BJ (cell line): Measurements from ENCODE around the gene AIP. TPM values are rescaled to one million over a fixed set of nuclear protein-coding genes. Genes with fewer than 3 reads are reported as not detected.
A peak's percentile ranks its signal among the peaks of the same experiment; 100 is the strongest.
"Not testable (repeated sequence)": the region's sequence is repeated elsewhere in the genome, so short reads cannot be mapped to it uniquely, and the experiment has no call there.

ENCODE experiments used
- CTCF ChIA-PET: fragments of 350-600 bp; formaldehyde crosslinking; extraction: SDS; loops from one replicate; lab custom pipeline; 2021; ENCODE audit warnings: antibody characterized with exemption, inconsistent platforms; lab: Yijun Ruan, JAX
- POLR2A ChIA-PET: fragments of 300-600 bp; sonication (Branson Sonifier 250); formaldehyde crosslinking; extraction: SDS; loops from one replicate; lab custom pipeline; 2021; ENCODE audit warnings: antibody characterized with exemption; lab: Charles Lee
- DNase-seq: peaks from one replicate; pipeline ENCODE4 v3.0.0-alpha.2; 2011; ENCODE audit warnings: low read depth
- H3K27me3 ChIP-seq: 2 replicates; pipeline ENCODE4 v1.6.0; 2011; ENCODE audit warnings: low read length; ENCODE audit not compliant: control insufficient read depth, insufficient read depth
- H3K36me3 ChIP-seq: 2 replicates; pipeline ENCODE4 v1.5.1; 2011; ENCODE audit warnings: low read length; ENCODE audit not compliant: control insufficient read depth, insufficient read depth
- H3K4me3 ChIP-seq: 2 replicates; pipeline ENCODE4 v1.5.1; 2011; ENCODE audit warnings: low read depth, mild to moderate bottlenecking, control low read depth, low read length
- polyA plus RNA-seq: library from polyadenylated mRNA; depleted of rRNA; stranded (reverse); fragments of >200 nt; gene quantifications from 2 replicates; pipeline ENCODE4 v1.2.3, GENCODE V29; 2011
- TF ChIP-seq, protein P1 (sequence below): IDR thresholded peaks from 2 replicates; pipeline ENCODE4 v1.5.1; 2011; ENCODE audit warnings: low read depth, mild to moderate bottlenecking, control low read depth, inconsistent platforms, low read length, moderate library complexity; ENCODE audit not compliant: insufficient read depth

The AIP gene
- polyA plus RNA-seq, 1 experiment = 133 TPM

DNA sequence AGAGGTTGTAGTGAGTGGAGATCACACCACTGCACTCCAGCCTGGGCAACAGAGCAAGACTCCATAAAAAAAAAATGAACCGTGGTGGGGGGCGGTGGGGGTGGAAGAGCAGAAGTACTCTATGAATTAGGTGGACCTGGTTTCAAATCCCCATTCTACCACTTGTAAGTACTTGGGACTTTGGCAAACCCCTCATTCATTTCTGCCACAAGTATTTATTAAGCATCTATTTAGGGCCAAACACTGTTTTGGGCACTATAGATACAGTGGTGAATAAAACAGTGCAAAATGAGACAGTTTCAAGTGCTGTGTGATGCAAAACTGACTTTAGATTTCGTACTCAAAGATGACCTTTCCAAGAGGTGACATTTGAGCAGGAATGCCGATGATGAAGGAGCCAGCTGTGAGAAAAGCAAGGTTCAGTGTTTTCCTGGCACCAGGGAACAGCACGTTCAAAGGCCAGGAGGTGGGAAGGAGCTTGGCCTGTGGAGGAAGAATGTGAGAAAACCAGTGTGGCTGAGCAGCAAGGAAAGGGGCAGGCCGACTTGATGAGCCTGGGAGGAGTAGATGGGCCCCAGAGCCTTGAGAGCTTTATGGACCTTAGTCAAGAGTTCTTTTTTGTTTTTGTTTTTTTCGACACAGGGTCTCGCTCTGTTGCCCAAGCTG is 12.4 kb upstream of the AIP start:
- H3K27me3 ChIP-seq = no peaks in the 10 kb centered on the region
- H3K36me3 ChIP-seq = no peaks in the 10 kb centered on the region; the same call in 1 of the 2 replicates
- no peak for DNase-seq
- no peak overlapping the region for H3K4me3 ChIP-seq
- ChIA-PET CTCF (interaction anchor here (1.1 to 1.5 kb wide), 2 partner anchors 72 to 81 kb away, joined by 3 read pairs; no protein-coding TSS in a partner anchor), POLR2A (no interaction called here)
- TF ChIP-seq, protein P1, sequence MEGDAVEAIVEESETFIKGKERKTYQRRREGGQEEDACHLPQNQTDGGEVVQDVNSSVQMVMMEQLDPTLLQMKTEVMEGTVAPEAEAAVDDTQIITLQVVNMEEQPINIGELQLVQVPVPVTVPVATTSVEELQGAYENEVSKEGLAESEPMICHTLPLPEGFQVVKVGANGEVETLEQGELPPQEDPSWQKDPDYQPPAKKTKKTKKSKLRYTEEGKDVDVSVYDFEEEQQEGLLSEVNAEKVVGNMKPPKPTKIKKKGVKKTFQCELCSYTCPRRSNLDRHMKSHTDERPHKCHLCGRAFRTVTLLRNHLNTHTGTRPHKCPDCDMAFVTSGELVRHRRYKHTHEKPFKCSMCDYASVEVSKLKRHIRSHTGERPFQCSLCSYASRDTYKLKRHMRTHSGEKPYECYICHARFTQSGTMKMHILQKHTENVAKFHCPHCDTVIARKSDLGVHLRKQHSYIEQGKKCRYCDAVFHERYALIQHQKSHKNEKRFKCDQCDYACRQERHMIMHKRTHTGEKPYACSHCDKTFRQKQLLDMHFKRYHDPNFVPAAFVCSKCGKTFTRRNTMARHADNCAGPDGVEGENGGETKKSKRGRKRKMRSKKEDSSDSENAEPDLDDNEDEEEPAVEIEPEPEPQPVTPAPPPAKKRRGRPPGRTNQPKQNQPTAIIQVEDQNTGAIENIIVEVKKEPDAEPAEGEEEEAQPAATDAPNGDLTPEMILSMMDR = no peak

DNA sequence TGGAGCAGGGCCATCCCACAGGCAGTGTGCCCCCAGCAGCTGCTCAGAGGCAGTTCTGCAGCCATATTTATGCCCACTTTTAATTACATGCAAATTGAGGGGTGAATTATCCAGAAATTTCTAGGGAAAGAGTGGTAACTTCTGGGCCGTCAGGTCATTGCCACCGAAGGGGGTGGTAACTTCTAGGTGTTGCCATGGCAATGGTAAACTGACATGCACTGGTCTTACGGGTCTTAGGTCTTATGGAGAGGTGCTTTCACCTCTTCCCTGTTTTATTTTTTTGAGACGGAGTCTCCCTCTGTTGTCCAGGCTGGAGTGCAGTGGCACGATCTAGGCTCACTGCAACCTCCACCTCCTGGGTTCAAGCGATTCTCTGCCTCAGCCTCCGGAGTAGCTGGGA is 9.9 kb upstream of the AIP start:
- Histone ChIP-seq H3K27me3 (no peaks in the 10 kb centered on the region), H3K4me3 (no peak overlapping the region), H3K36me3 (no peaks in the 10 kb centered on the region)
- TF ChIP-seq, protein P1 = no peak
- ChIA-PET POLR2A (no interaction called here), CTCF (no interaction called here)
- DNase-seq = no peak

DNA sequence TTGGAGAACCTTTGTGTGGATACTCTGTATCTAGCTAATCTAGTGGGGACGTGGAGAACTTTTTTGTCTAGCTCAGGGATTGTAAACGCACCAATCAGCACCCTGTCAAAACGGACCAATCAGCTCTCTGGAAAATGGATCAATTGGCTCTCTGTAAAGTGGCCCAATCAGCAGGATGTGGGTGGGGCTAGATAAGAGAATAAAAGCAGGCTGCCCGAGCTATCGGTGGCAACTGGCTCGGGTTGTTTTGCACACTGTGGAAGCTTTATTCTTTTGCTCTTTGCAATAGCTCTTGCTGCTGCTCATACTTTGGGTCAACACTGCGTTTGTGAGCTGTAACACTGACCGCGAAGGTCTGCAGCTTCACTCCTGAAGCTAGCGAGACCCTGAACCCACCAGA is 6.1 kb upstream of the AIP start:
- DNase-seq, H3K36me3 ChIP-seq, H3K4me3 ChIP-seq, POLR2A ChIA-PET, H3K27me3 ChIP-seq: not testable (repeated sequence)
- CTCF ChIA-PET = interaction anchor here (0.6 to 0.9 kb wide), 2 partner anchors 125 to 129 kb away, joined by 4 read pairs; no protein-coding TSS in a partner anchor

DNA sequence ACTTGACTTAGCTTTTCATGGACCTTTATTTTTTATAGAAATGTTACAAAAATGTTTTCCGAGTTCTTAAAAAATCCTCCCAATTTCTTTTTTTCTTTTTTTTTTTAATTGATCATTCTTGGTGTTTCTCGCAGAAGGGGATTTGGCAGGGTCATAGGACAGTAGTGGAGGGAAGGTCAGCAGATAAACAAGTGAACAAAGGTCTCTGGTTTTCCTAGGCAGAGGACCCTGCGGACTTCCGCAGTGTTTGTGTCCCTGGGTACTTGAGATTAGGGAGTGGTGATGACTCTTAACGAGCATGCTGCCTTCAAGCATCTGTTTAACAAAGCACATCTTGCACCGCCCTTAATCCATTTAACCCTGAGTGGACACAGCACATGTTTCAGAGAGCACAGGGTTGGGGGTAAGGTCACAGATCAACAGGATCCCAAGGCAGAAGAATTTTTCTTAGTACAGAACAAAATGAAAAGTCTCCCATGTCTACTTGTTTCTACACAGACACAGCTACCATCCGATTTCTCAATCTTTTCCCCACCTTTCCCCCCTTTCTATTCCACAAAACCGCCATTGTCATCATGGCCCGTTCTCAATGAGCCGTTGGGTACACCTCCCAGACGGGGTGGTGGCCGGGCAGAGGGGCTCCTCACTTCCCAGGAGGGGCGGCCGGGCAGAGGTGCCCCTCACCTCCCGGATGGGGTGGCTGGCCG is 5.3 kb upstream of the AIP start:
- H3K27me3 ChIP-seq, DNase-seq, H3K36me3 ChIP-seq, H3K4me3 ChIP-seq, POLR2A ChIA-PET: not testable (repeated sequence)
- CTCF ChIA-PET = interaction anchor here (0.6 kb wide), 1 partner anchor 130 kb away, joined by 4 read pairs; no protein-coding TSS in a partner anchor

DNA sequence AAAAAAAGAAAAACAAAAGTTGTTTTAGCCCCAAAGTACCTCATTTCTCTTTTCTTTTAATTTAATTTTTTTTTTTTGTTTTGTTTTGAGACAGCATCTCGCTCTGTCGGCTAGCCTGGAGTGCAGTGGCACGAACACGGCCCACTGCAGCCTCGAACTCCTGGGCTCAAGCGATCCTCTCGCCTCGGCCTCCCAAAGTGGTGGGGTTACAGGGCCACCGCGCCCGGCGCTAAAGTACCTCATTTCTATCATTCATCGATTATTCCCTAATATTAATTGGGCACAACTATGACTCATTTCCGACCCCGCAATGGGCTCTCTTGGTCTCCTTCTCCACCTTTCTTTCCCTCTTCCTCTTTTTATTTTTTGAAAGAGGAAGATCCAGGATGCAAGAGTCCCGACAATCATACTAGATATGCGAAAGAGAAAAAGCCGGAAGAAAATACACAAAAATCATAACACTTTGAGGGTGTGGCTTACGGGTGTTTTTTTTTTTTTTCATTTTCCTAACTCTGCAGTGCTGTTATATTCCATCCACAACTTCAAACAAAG is 475 bp upstream of the AIP start:
- POLR2A ChIA-PET = no interaction called here
- CTCF ChIA-PET = interaction anchor here (0.6 kb wide), 1 partner anchor 14 kb away, joined by 3 read pairs; no protein-coding TSS in a partner anchor
- TF ChIP-seq, protein P1 = no peak
- H3K36me3 ChIP-seq = 0 out of 2 replicates have a peak, but pooled peaks cover 1% of the 10 kb centered on the region
- H3K4me3 ChIP-seq = peak overlapping the region; percentile 70
- DNase-seq = no peak
- no peaks in the 10 kb centered on the region for H3K27me3 ChIP-seq
